Mesothelial cell of epicardium (in vitro differentiated cells): ENCODE results near the gene ATP6V0A1. TPM values are rescaled to one million over a fixed set of nuclear protein-coding genes. Genes with fewer than 3 reads are reported as not detected.
A peak's percentile ranks its signal among the peaks of the same experiment; 100 is the strongest.

Experiments
- DNase-seq, 2 experiments: peaks; one replicate each; pipeline ENCODE4 v3.0.0; 2021; ENCODE audit warnings: low spot score in 2 of 2; ENCODE audit not compliant: unreplicated experiment in 2 of 2
- H3K27ac Mint-ChIP-seq: 2 replicates; pipeline ENCODE4 v1.8.0; 2021; ENCODE audit warnings: mixed read lengths
- H3K27me3 Mint-ChIP-seq: 2 replicates; pipeline ENCODE4 v1.8.0; 2021; ENCODE audit warnings: low read depth, mixed read lengths
- H3K36me3 Mint-ChIP-seq: 2 replicates; pipeline ENCODE4 v1.8.0; 2021; ENCODE audit warnings: mixed read lengths
- H3K4me1 Mint-ChIP-seq: 2 replicates; pipeline ENCODE4 v1.8.0; 2021; ENCODE audit warnings: mixed read lengths
- H3K4me3 Mint-ChIP-seq: 2 replicates; pipeline ENCODE4 v1.8.0; 2021; ENCODE audit warnings: mild to moderate bottlenecking, moderate library complexity, mixed read lengths
- H3K9me3 Mint-ChIP-seq: 2 replicates; pipeline ENCODE4 v1.8.0; 2021; ENCODE audit warnings: mixed read lengths
- total RNA-seq: library from RNA; stranded (reverse); gene quantifications from 3 replicates; pipeline ENCODE4 v1.2.1, GENCODE V29; 2021
- TF ChIP-seq, protein P1 (sequence below): fragments of 200-600 bp; sonication (generic); IDR thresholded peaks from one replicate; pipeline ENCODE4 v1.5.0; 2021; ENCODE audit warnings: antibody characterized with exemption; ENCODE audit not compliant: unreplicated experiment

The ATP6V0A1 gene
- total RNA-seq, 1 donor from 2014 or later = 60.4 TPM

DNA sequence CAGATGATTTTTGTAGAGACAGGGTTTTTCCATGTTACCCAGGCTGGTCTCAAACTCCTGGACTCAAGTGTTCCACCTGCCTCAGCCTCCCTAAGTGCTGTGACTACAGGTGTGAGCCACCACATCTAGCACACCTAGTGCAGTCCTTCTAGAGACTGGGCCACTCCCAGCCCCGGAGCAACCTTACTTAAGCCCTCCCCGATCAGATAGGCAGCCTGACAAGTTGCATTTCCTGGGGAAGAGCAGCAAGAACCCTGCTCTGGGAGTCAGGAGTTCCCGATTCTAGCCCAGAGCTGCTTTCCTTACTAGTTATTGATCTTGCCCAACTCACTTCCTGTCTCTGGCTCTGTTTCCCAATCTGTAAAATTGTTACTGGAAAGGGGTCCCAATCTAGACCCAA lies 70.4 kb downstream of the ATP6V0A1 start:
- Mint-ChIP-seq H3K27me3 (no peaks in the 10 kb centered on the region), H3K9me3 (no peaks in the 10 kb centered on the region), H3K27ac (no peak overlapping the region), H3K36me3 (no peaks in the 10 kb centered on the region), H3K4me1 (peaks cover 32% of the 10 kb centered on the region), H3K4me3 (no peak overlapping the region)
- TF ChIP-seq, protein P1, sequence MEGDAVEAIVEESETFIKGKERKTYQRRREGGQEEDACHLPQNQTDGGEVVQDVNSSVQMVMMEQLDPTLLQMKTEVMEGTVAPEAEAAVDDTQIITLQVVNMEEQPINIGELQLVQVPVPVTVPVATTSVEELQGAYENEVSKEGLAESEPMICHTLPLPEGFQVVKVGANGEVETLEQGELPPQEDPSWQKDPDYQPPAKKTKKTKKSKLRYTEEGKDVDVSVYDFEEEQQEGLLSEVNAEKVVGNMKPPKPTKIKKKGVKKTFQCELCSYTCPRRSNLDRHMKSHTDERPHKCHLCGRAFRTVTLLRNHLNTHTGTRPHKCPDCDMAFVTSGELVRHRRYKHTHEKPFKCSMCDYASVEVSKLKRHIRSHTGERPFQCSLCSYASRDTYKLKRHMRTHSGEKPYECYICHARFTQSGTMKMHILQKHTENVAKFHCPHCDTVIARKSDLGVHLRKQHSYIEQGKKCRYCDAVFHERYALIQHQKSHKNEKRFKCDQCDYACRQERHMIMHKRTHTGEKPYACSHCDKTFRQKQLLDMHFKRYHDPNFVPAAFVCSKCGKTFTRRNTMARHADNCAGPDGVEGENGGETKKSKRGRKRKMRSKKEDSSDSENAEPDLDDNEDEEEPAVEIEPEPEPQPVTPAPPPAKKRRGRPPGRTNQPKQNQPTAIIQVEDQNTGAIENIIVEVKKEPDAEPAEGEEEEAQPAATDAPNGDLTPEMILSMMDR = no peak
- DNase-seq = no peak

- Mint-ChIP-seq H3K27me3 (no peaks in the 10 kb centered on the region), H3K4me1 (peaks cover 35% of the 10 kb centered on the region), H3K36me3 (no peaks in the 10 kb centered on the region), H3K9me3 (no peaks in the 10 kb centered on the region), H3K27ac (peak overlapping the region; percentile 89), H3K4me3 (no peak overlapping the region)
- TF ChIP-seq, protein P1 = no peak
- no peak for DNase-seq
Measured at GRCh38 chr17:42530952-42531454, 72.3 kb downstream of the ATP6V0A1 start.

- Mint-ChIP-seq H3K9me3 (no peaks in the 10 kb centered on the region), H3K36me3 (no peaks in the 10 kb centered on the region), H3K4me1 (peaks cover 35% of the 10 kb centered on the region), H3K27me3 (no peaks in the 10 kb centered on the region), H3K4me3 (peak overlapping the region; percentile 69), H3K27ac (peak overlapping the region; percentile 89)
- peak in 1 of 2 experiments; percentile 66 for DNase-seq
- TF ChIP-seq, protein P1 = peak; percentile 15
Measured at GRCh38 chr17:42531455-42532354, 73.0 kb downstream of the ATP6V0A1 start.

GRCh38 chr17:42535155-42536047 lies 76.7 kb downstream of the ATP6V0A1 start:
- H3K9me3 Mint-ChIP-seq = no peaks in the 10 kb centered on the region

GRCh38 chr17:42536048-42536371 lies 77.3 kb downstream of the ATP6V0A1 start, which contains the start of gene NAGLU:
Gene NAGLU, plus strand, starts transcription at chr17:42536241. Its CDS starts 32 bp downstream, at chr17:42536273.
- Mint-ChIP-seq H3K9me3 (no peaks in the 10 kb centered on the region), H3K36me3 (peaks cover 14% of the 10 kb centered on the region), H3K4me3 (peak within 1 kb of the TSS; percentile 77), H3K27ac (peak within 1 kb of the TSS; percentile 94), H3K4me1 (peaks cover 30% of the 10 kb centered on the region), H3K27me3 (no peaks in the 10 kb centered on the region)
- TF ChIP-seq, protein P1 = no peak
- DNase-seq = peak; percentile 82 to 92

More at GRCh38 chr17:42535155-42536047, 76.7 kb downstream of the ATP6V0A1 start:
- Mint-ChIP-seq H3K27ac (peak overlapping the region; percentile 94), H3K36me3 (peaks cover 8% of the 10 kb centered on the region), H3K4me1 (peaks cover 34% of the 10 kb centered on the region), H3K27me3 (no peaks in the 10 kb centered on the region), H3K4me3 (peak overlapping the region; percentile 74)
- no peak for DNase-seq
- TF ChIP-seq, protein P1 = no peak
